ENCODE measurements around the gene TNRC6B.

- TF ChIP-seq CTCF (conservative IDR thresholded peaks at IDR 0.05) (no peak), EZH2 (IDR thresholded peaks at IDR 0.05; ENCODE audit: low read depth) (no peak)
Measured at GRCh38 chr22:40196628-40197360, 19.1 kb downstream of the TNRC6B start.

All from PC-9 (cell line).